Stimulated activated CD4-positive, alpha-beta T cell treated with anti-CD3 and anti-CD28 coated beads, Interleukin-15, amount 100 ng/mL, for 48 hours (primary cell): ENCODE data around the gene KCNIP1.

ENCODE experiments used
- DNase-seq, 2 donors: peaks; one replicate each; pipeline ENCODE4 v3.0.0-alpha.2; 2020; ENCODE audit warnings: low read depth in 2 of 2

The KCNIP1 gene

GRCh38 chr5:170774831-170775230 lies 271.0 kb downstream of the KCNIP1 start:
- DNase-seq = no peak

- no peak for DNase-seq
Observed at GRCh38 chr5:170781946-170782345, 278.1 kb downstream of the KCNIP1 start.

GRCh38 chr5:170782438-170782837 lies 278.6 kb downstream of the KCNIP1 start:
- DNase-seq = no peak

GRCh38 chr5:170783498-170784247 lies 279.9 kb downstream of the KCNIP1 start, which contains the start of gene GABRP:
Gene GABRP, plus strand, starts transcription at chr5:170783725. Its CDS starts 4,891 bp downstream, at chr5:170788616.
- no peak for DNase-seq

- no peak for DNase-seq
Observed at GRCh38 chr5:170785416-170785815, 281.6 kb downstream of the KCNIP1 start.
